BE2C (cell line): ENCODE data around the gene ADNP2.

Experiments
- DNase-seq: peaks from one replicate; pipeline ENCODE4 v3.0.0-alpha.2; 2020
- H3K27me3 ChIP-seq: fragments of 250-450 bp; sonication (Bioruptor Pico); 2 replicates; pipeline ENCODE4 v1.5.1; 2020; ENCODE audit warnings: mild to moderate bottlenecking
- H3K36me3 ChIP-seq: fragments of 250-450 bp; sonication (Bioruptor Pico); 2 replicates; pipeline ENCODE4 v1.5.1; 2020; ENCODE audit warnings: mild to moderate bottlenecking
- H3K4me1 ChIP-seq: fragments of 250-450 bp; sonication (Bioruptor Pico); 2 replicates; pipeline ENCODE4 v1.5.1; 2020
- H3K4me3 ChIP-seq: 2 replicates; pipeline ENCODE4 v1.5.1; 2011; ENCODE audit warnings: low read depth, low read length
- H3K9me3 ChIP-seq: fragments of 250-450 bp; sonication (Bioruptor Pico); 2 replicates; pipeline ENCODE4 v1.5.1; 2020
- CTCF ChIP-seq: IDR thresholded peaks from 2 replicates; pipeline ENCODE4 v1.5.1; 2012; ENCODE audit warnings: mild to moderate bottlenecking, low read depth, low read length

The ADNP2 gene

GRCh38 chr18:80167931-80168330, 58.9 kb downstream of the ADNP2 start:
- Histone ChIP-seq H3K4me3 (no peak overlapping the region), H3K27me3 (no peaks in the 10 kb centered on the region), H3K9me3 (no peaks in the 10 kb centered on the region), H3K4me1 (no peaks in the 10 kb centered on the region), H3K36me3 (no peaks in the 10 kb centered on the region)
- TF ChIP-seq CTCF = no peak
- DNase-seq = no peak

GRCh38 chr18:80168346-80168745, 59.3 kb downstream of the ADNP2 start:
- Histone ChIP-seq H3K27me3 (no peaks in the 10 kb centered on the region), H3K4me1 (no peaks in the 10 kb centered on the region), H3K4me3 (no peak overlapping the region), H3K36me3 (no peaks in the 10 kb centered on the region), H3K9me3 (no peaks in the 10 kb centered on the region)
- no peak for DNase-seq
- TF ChIP-seq CTCF = no peak

GRCh38 chr18:80168982-80169381, 59.9 kb downstream of the ADNP2 start:
- no peak for TF ChIP-seq CTCF
- Histone ChIP-seq H3K36me3 (no peaks in the 10 kb centered on the region), H3K4me3 (no peak overlapping the region), H3K27me3 (no peaks in the 10 kb centered on the region), H3K4me1 (no peaks in the 10 kb centered on the region), H3K9me3 (no peaks in the 10 kb centered on the region)
- no peak for DNase-seq

- Histone ChIP-seq H3K36me3 (no peaks in the 10 kb centered on the region), H3K27me3 (no peaks in the 10 kb centered on the region), H3K4me1 (no peaks in the 10 kb centered on the region), H3K4me3 (no peak overlapping the region), H3K9me3 (no peaks in the 10 kb centered on the region)
- no peak for TF ChIP-seq CTCF
- no peak for DNase-seq
Measured at GRCh38 chr18:80169607-80170006, 60.5 kb downstream of the ADNP2 start.

- Histone ChIP-seq H3K4me1 (no peaks in the 10 kb centered on the region), H3K36me3 (no peaks in the 10 kb centered on the region), H3K4me3 (no peak overlapping the region), H3K9me3 (no peaks in the 10 kb centered on the region), H3K27me3 (no peaks in the 10 kb centered on the region)
- no peak for DNase-seq
- no peak for TF ChIP-seq CTCF
Measured at GRCh38 chr18:80170395-80171053, 61.5 kb downstream of the ADNP2 start.

GRCh38 chr18:80171054-80171872, 62.2 kb downstream of the ADNP2 start:
- TF ChIP-seq CTCF = peak; percentile 42
- H3K27me3 ChIP-seq = no peaks in the 10 kb centered on the region
- no peak overlapping the region for H3K4me3 ChIP-seq
- DNase-seq = no peak
- no peaks in the 10 kb centered on the region for H3K9me3 ChIP-seq
- no peaks in the 10 kb centered on the region for H3K36me3 ChIP-seq
- H3K4me1 ChIP-seq = no peaks in the 10 kb centered on the region
